LoVo (cell line): ENCODE data around the gene GPR151.

ENCODE experiments used
- DNase-seq: peaks from one replicate; pipeline ENCODE4 v3.0.0-alpha.2; 2016; ENCODE audit warnings: low spot score

Gene GPR151

GRCh38 chr5:146520731-146521130 lies 4.7 kb upstream of the GPR151 start:
- DNase-seq = no peak

DNA sequence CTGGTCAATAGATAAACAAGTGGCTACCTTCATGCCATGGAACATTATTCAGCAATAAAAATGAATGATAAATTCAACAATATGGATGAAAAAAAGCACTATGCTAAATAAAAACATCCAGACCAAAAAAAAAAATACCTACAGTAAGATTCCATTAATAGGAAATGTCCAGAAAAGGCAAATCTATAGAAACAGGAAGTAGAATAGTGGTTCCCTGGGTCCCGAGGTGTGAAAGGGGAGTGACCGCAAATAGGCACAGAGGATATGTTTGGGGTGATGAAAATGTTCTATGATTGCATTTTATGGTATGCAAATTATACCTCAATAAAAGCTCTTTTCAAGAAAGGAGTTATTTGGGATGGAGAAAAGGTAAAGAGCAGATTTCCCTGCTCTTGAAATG lies 3.6 kb upstream of the GPR151 start:
- no peak for DNase-seq

GRCh38 chr5:146515473-146516150 lies 378 bp downstream of the GPR151 start:
- no peak for DNase-seq

DNA sequence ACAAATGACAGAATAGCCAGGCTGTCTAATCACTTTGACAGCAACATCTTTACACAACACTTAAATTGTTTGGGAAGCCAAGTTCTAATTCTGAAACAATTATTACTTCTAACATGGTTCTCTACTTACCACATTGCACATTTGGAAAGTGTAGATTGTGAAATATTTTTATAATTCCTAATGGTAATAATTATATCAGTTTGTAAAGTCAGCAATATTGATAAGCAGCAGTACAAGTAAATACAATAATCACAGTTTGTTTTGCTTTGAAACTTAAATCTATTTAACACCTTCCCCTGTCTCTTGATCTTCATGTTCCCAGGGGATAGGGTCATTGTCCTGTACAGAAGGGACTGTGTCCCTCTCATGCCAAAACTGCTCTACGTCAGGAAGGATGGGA lies 1.4 kb downstream of the GPR151 start:
- DNase-seq = no peak

GRCh38 chr5:146513462-146513861 lies 2.5 kb downstream of the GPR151 start:
- DNase-seq = no peak

- DNase-seq = no peak
Observed at GRCh38 chr5:146510559-146511125, 5.3 kb downstream of the GPR151 start.

- no peak for DNase-seq
Observed at GRCh38 chr5:146507428-146507827, 8.6 kb downstream of the GPR151 start.

DNA sequence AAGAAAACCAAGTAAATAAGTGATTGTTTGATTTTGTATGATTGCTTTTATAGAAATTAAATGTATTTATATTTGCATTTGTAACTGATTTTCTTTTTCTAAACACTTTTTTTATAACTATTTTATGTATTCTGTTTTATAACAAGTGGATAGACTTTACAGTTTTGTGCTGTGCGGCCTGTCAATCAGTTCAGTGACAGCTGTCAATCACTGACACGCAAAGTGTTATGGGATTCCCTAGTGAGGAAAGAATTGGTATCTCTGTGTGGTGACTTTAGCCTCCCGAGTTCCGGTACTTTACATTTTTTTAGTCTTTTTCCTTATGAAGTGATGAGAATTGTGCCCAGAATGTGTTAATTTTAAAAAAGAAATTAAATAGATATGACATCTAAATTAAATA lies 16.3 kb downstream of the GPR151 start:
- DNase-seq = no peak

- DNase-seq = no peak
Observed at GRCh38 chr5:146494656-146495055, 21.3 kb downstream of the GPR151 start.

- DNase-seq = no peak
Observed at GRCh38 chr5:146490089-146490843, 25.7 kb downstream of the GPR151 start.

DNA sequence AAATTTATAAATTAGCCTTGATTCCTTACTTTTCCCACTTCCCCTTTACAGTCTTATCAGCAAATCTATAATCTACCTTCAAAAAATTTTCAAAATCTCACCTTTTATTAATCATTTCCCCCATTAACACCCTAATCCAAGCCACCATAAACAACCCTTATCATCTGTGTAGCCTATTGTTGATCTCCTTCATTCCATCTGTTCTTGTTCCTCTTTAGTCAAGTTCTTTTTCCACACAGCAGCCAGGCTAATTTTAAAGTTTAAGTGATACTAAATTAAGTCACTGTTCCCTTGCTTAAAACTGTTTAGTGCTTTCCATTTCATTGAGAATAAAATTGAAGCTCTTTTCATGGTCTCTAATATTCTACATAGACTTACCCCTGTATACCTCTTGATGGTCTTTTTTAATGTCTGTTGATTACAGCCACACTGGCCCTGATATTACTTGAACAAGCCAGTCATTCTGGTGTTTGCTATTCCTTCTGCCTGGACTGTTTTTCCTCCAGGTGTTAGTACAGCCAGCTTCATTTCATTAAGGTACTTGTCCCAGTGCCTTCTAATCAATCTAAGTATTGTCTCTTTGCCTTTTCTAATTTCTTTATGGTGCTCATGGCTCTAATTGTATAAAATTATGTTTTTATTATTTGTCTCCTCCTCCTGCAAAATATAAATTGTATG lies 31.1 kb downstream of the GPR151 start:
- no peak for DNase-seq

DNA sequence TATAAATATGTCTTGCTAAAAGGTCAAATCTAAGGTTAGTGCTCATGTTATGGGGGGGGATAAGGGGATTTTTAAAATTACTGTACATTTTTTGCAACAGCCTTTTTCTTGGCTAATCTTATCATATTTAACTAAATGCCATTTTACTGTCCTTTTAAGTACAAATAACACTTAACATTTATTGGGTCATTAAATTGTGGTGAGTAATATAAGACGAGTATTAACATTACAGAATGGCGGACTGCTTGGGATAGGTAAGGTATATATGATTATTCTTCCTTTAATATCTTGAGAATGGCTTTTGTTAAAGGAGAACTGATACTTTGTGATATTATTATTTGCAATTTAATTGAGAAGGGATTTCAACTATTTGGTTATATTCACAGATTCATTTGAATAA lies 33.2 kb downstream of the GPR151 start:
- DNase-seq = no peak

- no peak for DNase-seq
Observed at GRCh38 chr5:146475906-146476305, 40.1 kb downstream of the GPR151 start.

- DNase-seq = no peak
Observed at GRCh38 chr5:146475190-146475780, 40.7 kb downstream of the GPR151 start.

- DNase-seq = no peak
Observed at GRCh38 chr5:146474065-146474464, 41.9 kb downstream of the GPR151 start.

- DNase-seq = no peak
Observed at GRCh38 chr5:146467760-146468159, 48.2 kb downstream of the GPR151 start.

- DNase-seq = peak; percentile 15
Observed at GRCh38 chr5:146466521-146467349, 49.3 kb downstream of the GPR151 start.

GRCh38 chr5:146463446-146463845 lies 52.5 kb downstream of the GPR151 start:
- peak; percentile 30 for DNase-seq
